HG03025 (cell line): ENCODE data around the gene CGB8.

Experiments used
- ATAC-seq: cut with Tn5 transposase; IDR thresholded peaks from one replicate; pipeline ENCODE4 v1.9.1; 2021; ENCODE audit warnings: mild to moderate bottlenecking, moderate library complexity; ENCODE audit not compliant: unreplicated experiment, low FRiP score

CGB8 gene

GRCh38 chr19:49014123-49014869, 34.6 kb downstream of the CGB8 start:
- no peak for ATAC-seq

- ATAC-seq, result no peak
Measured at GRCh38 chr19:49011194-49011593, 37.7 kb downstream of the CGB8 start.

GRCh38 chr19:49010453-49010852, 38.5 kb downstream of the CGB8 start:
- no peak for ATAC-seq

- no peak for ATAC-seq
Measured at GRCh38 chr19:49009828-49010227, 39.1 kb downstream of the CGB8 start.

- ATAC-seq, result no peak
Measured at GRCh38 chr19:49006905-49007304, 42.0 kb downstream of the CGB8 start.

- ATAC-seq, result no peak
Measured at GRCh38 chr19:49004964-49005614, 43.8 kb downstream of the CGB8 start.

GRCh38 chr19:49004133-49004532, 44.8 kb downstream of the CGB8 start:
- no peak for ATAC-seq

GRCh38 chr19:48999481-49000325, 49.2 kb downstream of the CGB8 start:
- ATAC-seq, result no peak

GRCh38 chr19:48997972-48998371, 50.9 kb downstream of the CGB8 start:
- no peak for ATAC-seq
